Naive thymus-derived CD4-positive, alpha-beta T cell (primary cell): Measurements from ENCODE around the gene OVCH2. TPM values are rescaled to one million over a fixed set of nuclear protein-coding genes. Genes with fewer than 3 reads are reported as not detected.

Source experiments
- ATAC-seq: fragments of 150-1000 bp; cut with Tn5 transposase; 2 replicates; pipeline ENCODE4 v1.10.0; 2021; ENCODE audit warnings: mild to moderate bottlenecking, moderate library complexity
- CTCF ChIA-PET: fragments of 350-600 bp; sonication (Branson Sonifier 250); formaldehyde crosslinking; loops from one replicate; lab custom pipeline; 2021; ENCODE audit warnings: antibody characterized with exemption; lab: Charles Lee
- POLR2A ChIA-PET: fragments of 350-600 bp; sonication (Branson Sonifier 250); formaldehyde crosslinking; loops from one replicate; lab custom pipeline; 2021; ENCODE audit warnings: antibody characterized with exemption, inconsistent platforms; lab: Charles Lee
- DNase-seq, 9 donors: peaks; one replicate each; pipeline versions ENCODE4 v3.0.0 to v3.0.0-alpha.2; 2020 to 2022; ENCODE audit warnings: mixed read lengths in 1 of 9
- H3K27ac ChIP-seq: one replicate; pipeline ENCODE4 v1.7.0; 2013; ENCODE audit warnings: mild to moderate bottlenecking, low read depth, low read length, moderate library complexity
- H3K27me3 ChIP-seq, 2 donors: one replicate each; pipeline ENCODE4 v1.7.0; 2013; ENCODE audit warnings: low read length in 2 of 2, mild to moderate bottlenecking in 2 of 2, moderate library complexity in 2 of 2; ENCODE audit not compliant: control insufficient read depth in 2 of 2, insufficient read depth in 2 of 2
- H3K36me3 ChIP-seq, 3 experiments: 1 replicate in 2 of 3; 2 replicates in 1 of 3; pipeline ENCODE4 v1.7.0; 2013; ENCODE audit warnings: low read length in 3 of 3, mild to moderate bottlenecking in 3 of 3, moderate library complexity in 1 of 3; ENCODE audit not compliant: insufficient read depth in 3 of 3, control insufficient read depth in 2 of 3
- H3K4me1 ChIP-seq, 2 donors: one replicate each; pipeline ENCODE4 v1.7.0; 2013; ENCODE audit warnings: low read length in 2 of 2, mild to moderate bottlenecking in 2 of 2, moderate library complexity in 1 of 2; ENCODE audit not compliant: control insufficient read depth in 2 of 2, insufficient read depth in 2 of 2
- H3K4me3 ChIP-seq: 2 replicates; pipeline ENCODE4 v1.7.0; 2013; ENCODE audit warnings: mild to moderate bottlenecking, low read length
- H3K9me3 ChIP-seq, 3 experiments: 1 replicate in 2 of 3; 2 replicates in 1 of 3; pipeline ENCODE4 v1.7.0; 2013; ENCODE audit warnings: low read length in 3 of 3; ENCODE audit not compliant: control insufficient read depth in 2 of 3
- H3K27ac Mint-ChIP-seq, 9 donors: one replicate each; pipeline ENCODE4 v1.8.0; 2020 to 2022; ENCODE audit warnings: mixed read lengths in 9 of 9, mild to moderate bottlenecking in 8 of 9, moderate library complexity in 5 of 9, inconsistent platforms in 2 of 9
- H3K27me3 Mint-ChIP-seq, 5 donors: one replicate each; pipeline ENCODE4 v1.8.0; 2021 to 2022; ENCODE audit warnings: mixed read lengths in 5 of 5, mild to moderate bottlenecking in 1 of 5
- H3K36me3 Mint-ChIP-seq, 5 donors: one replicate each; pipeline ENCODE4 v1.8.0; 2020 to 2022; ENCODE audit warnings: mixed read lengths in 5 of 5, mild to moderate bottlenecking in 3 of 5, inconsistent platforms in 1 of 5
- H3K4me1 Mint-ChIP-seq, 7 donors: one replicate each; pipeline ENCODE4 v1.8.0; 2020 to 2022; ENCODE audit warnings: mixed read lengths in 7 of 7, mild to moderate bottlenecking in 3 of 7, inconsistent platforms in 1 of 7
- H3K4me3 Mint-ChIP-seq, 10 donors: one replicate each; pipeline ENCODE4 v1.8.0; 2020 to 2022; ENCODE audit warnings: mild to moderate bottlenecking in 10 of 10, mixed read lengths in 10 of 10, moderate library complexity in 6 of 10, inconsistent platforms in 2 of 10
- H3K9me3 Mint-ChIP-seq, 11 donors: one replicate each; pipeline ENCODE4 v1.8.0; 2020 to 2022; ENCODE audit warnings: mixed read lengths in 11 of 11, mild to moderate bottlenecking in 4 of 11, inconsistent platforms in 1 of 11, moderate library complexity in 1 of 11
- intact Hi-C, 2 donors: fragments of 100-400 bp; cut with micrococcal nuclease; formaldehyde crosslinking; loops; one replicate each; pipeline ENCODE4 v1.15.1; 2023
- polyA plus RNA-seq, 2 donors: library from polyadenylated mRNA; unstranded; fragments of 300-500 nt; fragmentation: Illumina TruSeq; gene quantifications; one replicate each; pipeline ENCODE4 v1.2.3, GENCODE V29; 2021
- total RNA-seq, 6 experiments: library from RNA in 5 of 6; stranded (reverse) in 5 of 6; gene quantifications; 1 replicate in 5 of 6; 2 replicates in 1 of 6; pipeline ENCODE4 v1.2.3 and lab custom pipeline; 2021 to 2026

Gene OVCH2
- total and polyA plus RNA-seq, 7 experiments from 2014 or later = not detected

DNA sequence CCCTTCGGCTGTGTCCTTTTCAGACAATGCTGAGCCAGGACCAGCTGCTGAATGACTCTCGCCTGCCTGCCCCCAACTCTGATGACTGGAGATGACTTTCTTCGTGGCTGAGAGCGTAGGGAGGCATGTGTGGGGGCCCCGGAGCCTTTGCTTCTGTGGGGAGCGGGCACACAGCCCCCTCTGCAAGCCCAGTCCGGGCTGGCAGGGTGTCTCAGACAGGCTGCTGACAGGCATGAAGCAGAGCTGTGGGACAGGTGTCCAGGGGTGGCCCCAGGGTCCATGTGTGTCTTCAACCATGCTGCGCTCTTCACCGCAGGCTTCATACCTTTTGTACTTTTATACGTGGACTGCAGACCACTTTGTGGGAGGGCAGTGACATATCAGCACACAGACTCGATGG is 49.6 kb downstream of the OVCH2 start:
- Histone ChIP-seq H3K27me3 (no peaks in the 10 kb centered on the region), H3K4me3 (no peak overlapping the region), H3K9me3 (no peaks in the 10 kb centered on the region), H3K27ac (no peak overlapping the region), H3K36me3 (peaks cover 0 to 38% (median 11%) of the 10 kb centered on the region in 3 experiments), H3K4me1 (no peaks in the 10 kb centered on the region)
- peaks cover 0 to 56% (median 14%) of the 10 kb centered on the region in 5 donors for H3K36me3 Mint-ChIP-seq
- H3K27me3 Mint-ChIP-seq = no peaks in the 10 kb centered on the region
- H3K27ac Mint-ChIP-seq = no peak overlapping the region
- ATAC-seq = no peak
- ChIA-PET CTCF (interaction anchor here (0.7 kb wide), 1 partner anchor 79 kb away, joined by 3 read pairs; no protein-coding TSS in a partner anchor), POLR2A (no interaction called here)
- H3K4me3 Mint-ChIP-seq = no peak overlapping the region
- no peaks in the 10 kb centered on the region for H3K4me1 Mint-ChIP-seq
- H3K9me3 Mint-ChIP-seq = peaks cover 0 to 7% (median 0%) of the 10 kb centered on the region in 11 donors
- intact Hi-C loops = loop anchor here in 1 of 2 donors (1.0 kb wide), 1 partner anchor 143 kb away; the partner anchor contains the start of gene PPFIBP2
- DNase-seq = no peak

DNA sequence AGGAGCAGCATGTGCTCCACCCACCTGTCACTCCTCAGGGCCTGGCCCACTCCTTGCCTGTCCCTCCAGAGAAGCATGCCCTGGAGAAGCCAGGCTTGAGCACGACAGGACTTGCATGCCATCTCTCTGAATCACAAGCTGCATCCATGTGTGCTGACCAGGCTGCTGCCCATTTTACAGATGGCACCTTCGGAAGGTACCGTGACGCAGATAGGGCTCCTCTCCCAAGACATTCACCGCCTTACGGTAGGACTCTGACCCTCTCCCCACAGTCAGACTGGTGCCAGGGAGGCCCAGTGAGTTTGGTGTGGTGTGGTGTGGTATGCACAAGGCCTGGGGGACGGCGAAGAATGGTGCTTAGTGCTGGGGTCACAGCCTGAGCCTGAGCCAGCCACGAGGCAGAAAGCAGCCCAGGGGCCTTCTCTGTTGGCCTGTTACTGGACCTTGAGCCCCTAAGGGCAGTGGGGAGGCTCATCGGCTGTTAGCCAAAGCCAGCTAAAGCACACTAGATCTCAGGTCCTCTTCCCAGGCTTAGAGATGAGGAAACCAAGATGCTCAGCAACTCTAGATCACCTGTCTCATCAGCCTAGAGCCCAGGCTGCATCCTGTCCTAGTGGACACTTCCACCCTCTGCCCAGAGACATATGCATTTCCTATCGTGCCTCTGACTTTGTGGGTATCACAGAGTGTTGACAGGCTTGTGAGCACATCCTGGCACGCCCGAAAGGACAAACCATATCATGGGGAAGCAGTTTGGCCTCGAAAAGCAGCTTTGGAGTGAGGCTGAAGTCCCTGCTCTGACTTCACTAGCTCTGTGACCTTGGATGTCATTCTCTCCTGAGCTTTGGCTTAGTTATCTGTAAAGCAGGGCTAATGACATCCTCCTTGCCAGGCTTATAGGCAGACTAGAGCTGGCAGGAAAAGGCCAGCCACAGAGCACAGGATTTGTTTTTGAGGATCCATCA is 50.7 kb downstream of the OVCH2 start:
- DNase-seq (no peak), ATAC-seq (no peak)
- peaks cover 0 to 64% (median 17%) of the 10 kb centered on the region in 5 donors for H3K36me3 Mint-ChIP-seq
- no peak overlapping the region for H3K27ac Mint-ChIP-seq
- no peaks in the 10 kb centered on the region for H3K9me3 ChIP-seq
- intact Hi-C loops = no loop called here
- ChIA-PET CTCF (no interaction called here), POLR2A (no interaction called here)
- peaks cover 0 to 49% (median 11%) of the 10 kb centered on the region in 3 experiments for H3K36me3 ChIP-seq
- H3K4me3 ChIP-seq = no peak overlapping the region
- no peaks in the 10 kb centered on the region for H3K4me1 ChIP-seq
- H3K27ac ChIP-seq = no peak overlapping the region
- H3K4me1 Mint-ChIP-seq = no peaks in the 10 kb centered on the region
- H3K27me3 ChIP-seq = no peaks in the 10 kb centered on the region
- H3K9me3 Mint-ChIP-seq = peaks cover 0 to 7% (median 0%) of the 10 kb centered on the region in 11 donors
- H3K4me3 Mint-ChIP-seq = no peak overlapping the region
- H3K27me3 Mint-ChIP-seq = no peaks in the 10 kb centered on the region

DNA sequence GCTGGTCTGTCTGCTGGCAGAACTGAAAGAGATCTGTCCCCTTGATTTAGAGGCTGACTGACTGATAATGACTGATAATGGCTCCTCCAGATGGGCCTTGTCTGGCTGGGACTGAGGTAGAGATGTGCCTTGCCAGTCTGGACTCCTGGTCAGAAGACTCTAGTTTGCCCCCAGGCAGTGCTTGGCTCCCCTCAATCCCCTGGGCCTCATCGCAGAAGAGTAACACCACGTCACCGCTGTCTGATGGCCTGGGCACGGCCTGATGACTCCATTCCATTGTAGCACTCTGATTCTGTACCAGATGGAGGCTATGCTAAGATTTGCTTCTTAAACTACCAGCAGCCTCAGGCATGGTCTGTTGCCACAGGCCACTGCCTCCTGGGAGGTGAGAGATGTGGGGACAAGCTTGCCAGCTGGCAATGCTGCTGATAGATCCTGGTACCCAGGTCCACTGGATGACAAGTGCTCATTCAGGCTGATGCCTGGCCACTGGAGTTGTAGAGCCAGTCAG is 52.0 kb downstream of the OVCH2 start:
- no peak overlapping the region for H3K27ac ChIP-seq
- ATAC-seq = no peak
- no peaks in the 10 kb centered on the region for H3K4me1 ChIP-seq
- Mint-ChIP-seq H3K4me1 (no peaks in the 10 kb centered on the region), H3K4me3 (no peak overlapping the region), H3K27me3 (no peaks in the 10 kb centered on the region), H3K27ac (peak overlapping the region in 1 of 9 donors; percentile 45), H3K9me3 (peaks cover 0 to 7% (median 0%) of the 10 kb centered on the region in 11 donors), H3K36me3 (peaks cover 0 to 77% (median 21%) of the 10 kb centered on the region in 5 donors)
- no peaks in the 10 kb centered on the region for H3K9me3 ChIP-seq
- intact Hi-C loops = no loop called here
- POLR2A ChIA-PET = no interaction called here
- peaks cover 0 to 59% (median 11%) of the 10 kb centered on the region in 3 experiments for H3K36me3 ChIP-seq
- DNase-seq = no peak
- CTCF ChIA-PET = no interaction called here
- H3K27me3 ChIP-seq = no peaks in the 10 kb centered on the region
- H3K4me3 ChIP-seq = no peak overlapping the region

DNA sequence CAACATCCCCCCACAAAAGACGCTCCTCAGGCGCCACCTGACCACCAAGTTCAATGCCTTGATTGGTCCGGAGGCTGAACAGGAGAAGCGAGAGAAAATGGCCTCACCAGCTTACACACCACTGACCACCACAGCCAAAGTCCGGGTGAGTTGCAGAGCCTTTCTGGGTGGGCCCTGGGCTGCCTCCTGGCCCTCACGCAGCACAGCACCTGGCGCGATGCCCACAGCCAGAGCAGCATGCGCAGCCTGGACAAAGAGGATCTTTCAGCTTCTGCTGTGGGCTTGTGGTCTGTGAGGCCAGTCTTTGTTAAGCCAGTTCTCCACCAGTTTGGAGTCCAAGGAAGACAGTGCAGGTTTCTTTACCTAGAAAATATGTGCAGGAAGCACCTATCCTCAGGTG is 54.6 kb downstream of the OVCH2 start:
- peaks cover 0 to 70% (median 11%) of the 10 kb centered on the region in 3 experiments for H3K36me3 ChIP-seq
- ChIA-PET POLR2A (no interaction called here), CTCF (interaction anchor here (1.1 kb wide), 1 partner anchor 138 kb away, joined by 3 read pairs; the partner anchor contains the start of gene PPFIBP2)
- no peaks in the 10 kb centered on the region for H3K27me3 ChIP-seq
- Mint-ChIP-seq H3K4me1 (no peaks in the 10 kb centered on the region), H3K9me3 (no peaks in the 10 kb centered on the region), H3K27me3 (peaks cover 0 to 2% (median 0%) of the 10 kb centered on the region in 5 donors), H3K4me3 (no peak overlapping the region), H3K27ac (no peak overlapping the region), H3K36me3 (peaks cover 0 to 83% (median 15%) of the 10 kb centered on the region in 5 donors)
- ATAC-seq (no peak), DNase-seq (no peak)
- H3K9me3 ChIP-seq = no peaks in the 10 kb centered on the region
- intact Hi-C loops = no loop called here
- H3K4me1 ChIP-seq = no peaks in the 10 kb centered on the region
- no peak overlapping the region for H3K4me3 ChIP-seq
- no peak overlapping the region for H3K27ac ChIP-seq

DNA sequence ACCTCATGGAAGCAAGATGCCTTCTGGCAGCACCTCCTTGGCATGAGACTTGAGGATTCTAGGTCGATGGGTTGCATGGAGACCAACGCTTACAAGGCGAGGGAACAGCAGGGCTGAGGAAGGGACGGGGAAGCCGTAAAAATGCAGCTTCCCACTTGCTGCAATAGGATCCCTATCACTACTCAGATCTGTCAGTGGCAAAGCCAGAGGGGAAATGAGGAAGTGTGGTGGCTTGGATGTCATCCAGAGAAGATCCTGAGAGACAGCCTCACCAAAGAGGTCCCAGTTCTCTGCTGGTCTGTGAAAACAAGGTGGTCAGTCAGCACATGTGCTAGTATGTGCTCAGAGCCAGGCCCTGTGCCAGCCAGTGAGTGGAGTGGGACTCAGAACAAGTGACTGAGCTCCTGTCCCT is 55.1 kb downstream of the OVCH2 start:
- H3K27me3 Mint-ChIP-seq = peaks cover 0 to 2% (median 0%) of the 10 kb centered on the region in 5 donors
- Histone ChIP-seq H3K9me3 (no peaks in the 10 kb centered on the region), H3K4me3 (no peak overlapping the region), H3K27me3 (no peaks in the 10 kb centered on the region), H3K27ac (no peak overlapping the region), H3K4me1 (no peaks in the 10 kb centered on the region), H3K36me3 (peaks cover 0 to 70% (median 11%) of the 10 kb centered on the region in 3 experiments)
- no peaks in the 10 kb centered on the region for H3K4me1 Mint-ChIP-seq
- H3K4me3 Mint-ChIP-seq = no peak overlapping the region
- DNase-seq (no peak), ATAC-seq (no peak)
- H3K9me3 Mint-ChIP-seq = no peaks in the 10 kb centered on the region
- CTCF ChIA-PET = interaction anchor here (1.1 kb wide), 1 partner anchor 138 kb away, joined by 3 read pairs; the partner anchor contains the start of gene PPFIBP2
- POLR2A ChIA-PET = no interaction called here
- peaks cover 0 to 77% (median 15%) of the 10 kb centered on the region in 5 donors for H3K36me3 Mint-ChIP-seq
- intact Hi-C loops = no loop called here
- H3K27ac Mint-ChIP-seq = no peak overlapping the region

DNA sequence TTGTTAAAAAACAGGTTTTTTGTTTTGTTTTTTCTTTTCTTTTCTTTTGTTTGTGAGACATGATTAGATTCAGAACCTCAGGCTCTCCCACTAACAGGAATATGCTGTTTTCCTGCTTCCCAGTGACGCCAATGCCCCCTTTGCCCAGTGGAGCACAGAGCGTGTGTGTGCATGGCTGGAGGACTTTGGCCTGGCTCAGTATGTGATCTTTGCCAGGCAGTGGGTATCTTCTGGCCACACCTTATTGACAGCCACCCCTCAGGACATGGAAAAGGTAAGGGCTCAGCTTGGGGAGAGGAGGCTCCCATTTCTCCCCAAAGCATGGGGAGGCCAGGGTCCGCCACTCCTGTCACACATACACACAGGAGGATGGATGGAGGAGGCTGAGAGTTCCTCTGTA is 58.0 kb downstream of the OVCH2 start:
- Histone ChIP-seq H3K36me3 (peaks cover 0 to 46% (median 10%) of the 10 kb centered on the region in 3 experiments), H3K9me3 (no peaks in the 10 kb centered on the region), H3K27me3 (no peaks in the 10 kb centered on the region), H3K27ac (no peak overlapping the region), H3K4me3 (no peak overlapping the region), H3K4me1 (no peaks in the 10 kb centered on the region)
- no peak overlapping the region for H3K4me3 Mint-ChIP-seq
- intact Hi-C loops = loop anchor here in 1 of 2 donors (5.0 kb wide), 1 partner anchor 136 kb away; the partner anchor contains the start of gene PPFIBP2
- H3K36me3 Mint-ChIP-seq = peaks cover 0 to 69% (median 15%) of the 10 kb centered on the region in 5 donors
- DNase-seq (no peak), ATAC-seq (no peak)
- ChIA-PET CTCF (no interaction called here), POLR2A (no interaction called here)
- H3K27me3 Mint-ChIP-seq = peaks cover 0 to 2% (median 0%) of the 10 kb centered on the region in 5 donors
- no peaks in the 10 kb centered on the region for H3K9me3 Mint-ChIP-seq
- H3K27ac Mint-ChIP-seq = no peak overlapping the region
- no peaks in the 10 kb centered on the region for H3K4me1 Mint-ChIP-seq
